ENCODE measurements around the gene SORT1. TPM values are rescaled to one million over a fixed set of nuclear protein-coding genes. Genes with fewer than 3 reads are reported as not detected.
"Not testable (repeated sequence)": the region's sequence is repeated elsewhere in the genome, so short reads cannot be mapped to it uniquely, and the experiment has no call there.

Gene SORT1
- total RNA-seq, 6 experiments from 2014 or later: 51.6 to 78.4 (median 58.5) TPM

DNA sequence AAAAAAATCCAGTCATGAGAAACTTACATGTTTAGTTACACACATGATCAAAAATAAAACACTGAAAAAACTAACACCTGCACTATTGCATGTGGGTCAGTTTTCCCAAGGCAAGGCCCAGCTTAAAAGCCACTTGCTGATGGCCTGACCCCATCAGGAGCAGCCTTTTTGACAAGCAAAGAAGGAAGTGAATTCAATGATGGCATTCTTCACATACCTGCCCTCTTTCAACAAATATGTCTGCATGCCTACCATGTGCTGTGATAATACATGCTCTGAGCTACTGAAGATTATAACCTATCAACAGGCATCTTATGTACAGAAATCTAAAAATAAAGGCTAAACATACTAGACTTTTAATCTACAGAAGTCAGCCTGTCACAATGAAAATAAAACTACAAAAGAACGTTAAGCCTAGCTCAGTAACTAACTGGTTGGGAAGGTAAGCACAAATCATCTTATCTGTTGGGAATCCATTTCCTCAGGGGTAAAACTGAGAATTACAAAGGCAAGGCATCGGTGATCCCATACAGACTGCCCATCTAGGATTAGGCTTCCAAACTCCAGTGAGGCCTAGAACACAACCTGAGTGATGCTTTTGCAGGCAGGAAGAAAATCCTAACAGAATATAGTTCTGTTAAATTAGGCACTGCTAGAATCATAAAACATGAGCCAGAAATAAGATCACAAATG is 14.5 kb downstream of the SORT1 start:
- Mint-ChIP-seq H3K4me1 (ENCODE audit: low read depth) (peaks cover 38% of the 10 kb centered on the region), H3K36me3 (ENCODE audit: low read depth) (peaks cover 15% of the 10 kb centered on the region), H3K27me3 (ENCODE audit: insufficient read depth) (no peaks in the 10 kb centered on the region), H3K4me3 (no peak overlapping the region), H3K27ac (no peak overlapping the region), H3K9me3 (peaks cover 7% of the 10 kb centered on the region; the same call in 1 of the 2 replicates)
- TF ChIP-seq, protein P1, sequence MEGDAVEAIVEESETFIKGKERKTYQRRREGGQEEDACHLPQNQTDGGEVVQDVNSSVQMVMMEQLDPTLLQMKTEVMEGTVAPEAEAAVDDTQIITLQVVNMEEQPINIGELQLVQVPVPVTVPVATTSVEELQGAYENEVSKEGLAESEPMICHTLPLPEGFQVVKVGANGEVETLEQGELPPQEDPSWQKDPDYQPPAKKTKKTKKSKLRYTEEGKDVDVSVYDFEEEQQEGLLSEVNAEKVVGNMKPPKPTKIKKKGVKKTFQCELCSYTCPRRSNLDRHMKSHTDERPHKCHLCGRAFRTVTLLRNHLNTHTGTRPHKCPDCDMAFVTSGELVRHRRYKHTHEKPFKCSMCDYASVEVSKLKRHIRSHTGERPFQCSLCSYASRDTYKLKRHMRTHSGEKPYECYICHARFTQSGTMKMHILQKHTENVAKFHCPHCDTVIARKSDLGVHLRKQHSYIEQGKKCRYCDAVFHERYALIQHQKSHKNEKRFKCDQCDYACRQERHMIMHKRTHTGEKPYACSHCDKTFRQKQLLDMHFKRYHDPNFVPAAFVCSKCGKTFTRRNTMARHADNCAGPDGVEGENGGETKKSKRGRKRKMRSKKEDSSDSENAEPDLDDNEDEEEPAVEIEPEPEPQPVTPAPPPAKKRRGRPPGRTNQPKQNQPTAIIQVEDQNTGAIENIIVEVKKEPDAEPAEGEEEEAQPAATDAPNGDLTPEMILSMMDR (IDR thresholded peaks at IDR 0.05): no peak
- DNase-seq: no peak

DNA sequence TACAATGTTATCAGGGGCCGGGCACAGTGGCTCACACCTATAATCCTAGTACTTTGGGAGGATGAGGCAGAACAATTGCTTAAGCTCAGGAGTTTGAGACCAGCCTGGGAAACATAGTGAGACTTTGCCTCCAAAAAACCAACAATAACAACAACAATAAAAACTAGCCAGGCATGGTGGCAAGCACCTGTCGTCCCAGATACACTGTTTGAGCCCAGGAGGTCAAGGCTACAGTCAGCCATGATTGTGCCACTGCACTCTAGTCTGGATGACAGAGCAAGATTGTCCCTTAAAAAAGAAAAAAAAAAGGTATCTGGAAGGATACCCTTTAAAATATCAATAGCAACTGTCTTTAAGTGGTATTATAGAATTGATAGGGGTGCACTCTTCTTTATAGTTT is 16.1 kb downstream of the SORT1 start:
- no peak for DNase-seq
- TF ChIP-seq, protein P1 (IDR thresholded peaks at IDR 0.05): no peak
- Mint-ChIP-seq H3K27me3 (ENCODE audit: insufficient read depth) (no peaks in the 10 kb centered on the region), H3K36me3 (ENCODE audit: low read depth) (peaks cover 15% of the 10 kb centered on the region), H3K27ac (no peak overlapping the region), H3K4me1 (ENCODE audit: low read depth) (peaks cover 39% of the 10 kb centered on the region), H3K4me3 (no peak overlapping the region), H3K9me3 (peaks cover 7% of the 10 kb centered on the region; the same call in 1 of the 2 replicates)

DNA sequence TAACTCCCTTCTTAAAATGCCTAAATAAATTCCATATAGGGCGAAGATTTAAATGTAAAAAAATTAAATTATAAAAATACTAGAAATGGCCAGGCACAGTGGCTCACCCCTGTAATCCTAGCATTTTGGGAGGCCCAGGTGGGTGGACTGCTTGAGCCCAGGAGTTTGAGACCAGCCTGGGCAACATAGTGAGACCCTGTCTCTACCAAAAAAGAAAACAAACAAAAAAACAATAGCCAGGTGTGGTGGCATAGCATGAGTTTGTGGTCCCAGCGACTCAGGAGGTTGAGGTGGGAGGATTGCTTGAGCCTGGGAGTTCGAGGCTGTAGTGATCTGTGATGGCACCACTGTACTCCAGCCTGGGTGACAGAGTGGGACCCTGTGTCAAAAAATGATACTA is 17.8 kb downstream of the SORT1 start:
- Mint-ChIP-seq H3K27ac (no peak overlapping the region), H3K36me3 (ENCODE audit: low read depth) (peaks cover 9% of the 10 kb centered on the region), H3K4me3 (no peak overlapping the region), H3K9me3 (peaks cover 7% of the 10 kb centered on the region; the same call in 1 of the 2 replicates), H3K4me1 (ENCODE audit: low read depth) (peaks cover 42% of the 10 kb centered on the region), H3K27me3 (ENCODE audit: insufficient read depth) (no peaks in the 10 kb centered on the region)
- DNase-seq: no peak
- TF ChIP-seq, protein P1 (IDR thresholded peaks at IDR 0.05): no peak

DNA sequence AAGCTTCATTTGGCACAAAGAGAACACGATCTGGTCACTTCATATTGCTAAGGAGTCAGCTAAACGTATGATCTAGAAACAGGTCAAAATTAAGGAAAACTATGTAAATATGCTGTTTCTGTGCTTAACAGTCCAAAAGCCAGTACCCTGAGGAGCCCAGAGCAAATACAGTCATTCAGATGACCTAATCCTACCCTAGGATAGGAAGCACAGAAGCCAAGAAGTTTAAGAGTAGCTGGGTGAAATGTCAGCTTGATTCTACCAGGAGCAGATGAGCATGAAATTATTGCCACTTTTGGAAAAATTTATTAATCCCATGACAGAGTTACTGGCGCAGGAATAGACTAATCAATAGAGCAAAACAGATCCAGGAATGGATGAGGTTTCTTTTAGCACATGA is 18.3 kb downstream of the SORT1 start:
- DNase-seq: no peak

DNA sequence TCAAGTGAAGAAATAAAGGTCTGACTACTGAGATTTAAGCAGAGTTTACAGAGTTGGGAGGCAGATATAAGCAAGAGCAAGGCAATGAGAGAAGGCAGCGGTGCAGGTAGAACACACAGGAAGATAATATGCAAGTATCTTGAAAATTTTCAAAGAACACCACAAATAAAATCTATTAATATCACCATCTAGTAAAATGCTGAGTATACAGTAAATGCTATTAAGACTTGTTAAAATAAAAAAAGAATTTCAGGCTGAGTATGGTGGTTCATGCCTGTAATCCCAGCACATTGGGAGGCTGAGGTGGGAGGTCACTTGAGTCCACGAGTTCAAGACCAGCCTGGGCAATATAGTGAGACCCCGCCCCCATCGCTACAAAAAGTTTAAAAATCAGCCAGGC is 20.0 kb downstream of the SORT1 start:
- no peaks in the 10 kb centered on the region; the same call in 1 of the 2 replicates for H3K36me3 Mint-ChIP-seq (ENCODE audit: low read depth)

More for the DNA sequence above, 18.3 kb downstream of the SORT1 start:
- Mint-ChIP-seq H3K36me3 (ENCODE audit: low read depth) (peaks cover 6% of the 10 kb centered on the region), H3K4me1 (ENCODE audit: low read depth) (peaks cover 41% of the 10 kb centered on the region), H3K9me3 (peaks cover 4% of the 10 kb centered on the region; the same call in 1 of the 2 replicates), H3K4me3 (no peak overlapping the region), H3K27ac (no peak overlapping the region), H3K27me3 (ENCODE audit: insufficient read depth) (no peaks in the 10 kb centered on the region)
- TF ChIP-seq, protein P1 (IDR thresholded peaks at IDR 0.05): no peak

DNA sequence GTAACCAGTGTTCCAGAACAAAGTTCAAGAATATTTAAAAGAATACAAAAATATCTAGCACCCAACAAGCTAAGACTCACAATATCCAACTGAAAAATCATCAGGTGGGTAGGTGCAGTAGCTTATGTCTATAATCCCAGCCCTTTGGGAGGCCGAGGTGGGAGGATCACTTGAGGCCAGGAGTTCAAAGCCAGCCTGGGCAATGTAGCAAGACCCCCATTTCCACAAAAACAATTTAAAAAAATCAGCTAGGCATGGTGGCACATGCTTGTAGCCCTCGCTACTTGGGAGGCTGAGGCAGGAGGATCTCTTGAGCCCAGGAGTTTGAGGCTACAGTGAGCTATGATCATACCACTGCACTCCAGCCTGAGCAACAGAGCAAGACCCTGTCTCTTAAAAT is 24.0 kb downstream of the SORT1 start:
- H3K9me3 Mint-ChIP-seq; H3K27ac Mint-ChIP-seq; DNase-seq; H3K27me3 Mint-ChIP-seq (ENCODE audit: insufficient read depth); H3K36me3 Mint-ChIP-seq (ENCODE audit: low read depth); H3K4me3 Mint-ChIP-seq: not testable (repeated sequence)
- H3K4me1 Mint-ChIP-seq (ENCODE audit: low read depth): peaks cover 68% of the 10 kb centered on the region

More for the DNA sequence above, 20.0 kb downstream of the SORT1 start:
- no peak for DNase-seq
- Mint-ChIP-seq H3K9me3 (no peaks in the 10 kb centered on the region), H3K4me3 (no peak overlapping the region), H3K27ac (no peak overlapping the region), H3K4me1 (ENCODE audit: low read depth) (peaks cover 30% of the 10 kb centered on the region), H3K27me3 (ENCODE audit: insufficient read depth) (no peaks in the 10 kb centered on the region)
- TF ChIP-seq, protein P1 (IDR thresholded peaks at IDR 0.05): no peak

All from HFFc6 (cell line).